NCI-H2081 treated with DMSO at 0.1 percent for 48 hours (cell line): ENCODE data around the gene TMC8.
"Not testable (repeated sequence)": the region's sequence is repeated elsewhere in the genome, so short reads cannot be mapped to it uniquely, and the experiment has no call there.

Experiments
- DNase-seq: peaks from one replicate; lab custom pipeline; 2025; lab: John Stamatoyannopoulos, UW

Gene TMC8

GRCh38 chr17:78163881-78164747 lies 33.5 kb downstream of the TMC8 start:
- DNase-seq: no peak

GRCh38 chr17:78164748-78165607 lies 34.4 kb downstream of the TMC8 start:
- no peak for DNase-seq

- DNase-seq: no peak
Observed at GRCh38 chr17:78166416-78166815, 35.8 kb downstream of the TMC8 start.

GRCh38 chr17:78168242-78168902 lies 37.8 kb downstream of the TMC8 start, which contains the start of gene SYNGR2:
SYNGR2 (plus strand) TSS chr17:78168581; CDS start chr17:78168617, 36 bp downstream.
- peak; percentile 39 for DNase-seq

GRCh38 chr17:78168903-78169793 lies 38.6 kb downstream of the TMC8 start:
- no peak for DNase-seq

- DNase-seq: no peak
Observed at GRCh38 chr17:78170692-78171590, 40.4 kb downstream of the TMC8 start.

GRCh38 chr17:78171591-78172248 lies 41.1 kb downstream of the TMC8 start:
- DNase-seq: not testable (repeated sequence)

- no peak for DNase-seq
Observed at GRCh38 chr17:78172249-78173051, 41.9 kb downstream of the TMC8 start.

- no peak for DNase-seq
Observed at GRCh38 chr17:78173097-78173715, 42.6 kb downstream of the TMC8 start.

GRCh38 chr17:78174346-78174869 lies 43.8 kb downstream of the TMC8 start:
- no peak for DNase-seq

- DNase-seq: no peak
Observed at GRCh38 chr17:78174870-78175642, 44.5 kb downstream of the TMC8 start.

- DNase-seq: no peak
Observed at GRCh38 chr17:78175643-78175981, 45.0 kb downstream of the TMC8 start.

GRCh38 chr17:78176548-78177025 lies 46.0 kb downstream of the TMC8 start:
- no peak for DNase-seq

- DNase-seq: no peak
Observed at GRCh38 chr17:78179372-78179771, 48.8 kb downstream of the TMC8 start.

- no peak for DNase-seq
Observed at GRCh38 chr17:78180083-78180482, 49.5 kb downstream of the TMC8 start.

GRCh38 chr17:78180508-78180907 lies 49.9 kb downstream of the TMC8 start:
- no peak for DNase-seq

GRCh38 chr17:78182504-78182903 lies 51.9 kb downstream of the TMC8 start:
- no peak for DNase-seq
